Activated CD4-positive, alpha-beta T cell treated with anti-CD3 and anti-CD28 coated beads, Interleukin-2, amount 50 U/mL, for 24 hours (primary cell): ENCODE measurements around the gene HOXA4.
A peak's percentile ranks its signal among the peaks of the same experiment; 100 is the strongest.

Experiments
- DNase-seq, 2 donors: peaks; one replicate each; pipeline ENCODE4 v3.0.0-alpha.2; 2020; ENCODE audit warnings: low read depth in 1 of 2, low spot score in 1 of 2

The HOXA4 gene

GRCh38 chr7:27130540-27131389, at the start of gene HOXA4:
TSS of gene HOXA4 (minus strand) at chr7:27130757. CDS start at chr7:27130733, 24 bp downstream.
- peak; percentile 46 to 55 for DNase-seq

GRCh38 chr7:27179503-27180430, 49.2 kb upstream of the HOXA4 start:
- peak in 1 of 2 donors; percentile 41 for DNase-seq

- DNase-seq: no peak
Measured at GRCh38 chr7:27179030-27179429, 48.5 kb upstream of the HOXA4 start.

GRCh38 chr7:27178366-27178765, 47.8 kb upstream of the HOXA4 start:
- DNase-seq: no peak

- DNase-seq: no peak
Measured at GRCh38 chr7:27177795-27178320, 47.3 kb upstream of the HOXA4 start.

- no peak for DNase-seq
Measured at GRCh38 chr7:27176962-27177794, 46.6 kb upstream of the HOXA4 start.

GRCh38 chr7:27176524-27176845, 45.9 kb upstream of the HOXA4 start:
- no peak for DNase-seq

GRCh38 chr7:27175626-27176523, 45.3 kb upstream of the HOXA4 start:
- DNase-seq: no peak

- DNase-seq: no peak
Measured at GRCh38 chr7:27174874-27175625, 44.5 kb upstream of the HOXA4 start.

GRCh38 chr7:27173956-27174873, 43.7 kb upstream of the HOXA4 start, which contains the start of gene HOXA10:
TSS of gene HOXA10 (minus strand) at chr7:27174320. CDS start at chr7:27174306, 14 bp downstream.
- DNase-seq: no peak

GRCh38 chr7:27173511-27173955, 43.0 kb upstream of the HOXA4 start:
- DNase-seq: no peak

- no peak for DNase-seq
Measured at GRCh38 chr7:27172823-27173510, 42.4 kb upstream of the HOXA4 start.

- no peak for DNase-seq
Measured at GRCh38 chr7:27172315-27172774, 41.8 kb upstream of the HOXA4 start.

- DNase-seq: no peak
Measured at GRCh38 chr7:27171637-27172314, 41.2 kb upstream of the HOXA4 start.

GRCh38 chr7:27171325-27171636, 40.7 kb upstream of the HOXA4 start:
- no peak for DNase-seq

- no peak for DNase-seq
Measured at GRCh38 chr7:27170426-27171324, 40.1 kb upstream of the HOXA4 start.
